Stimulated activated CD4-positive, alpha-beta T cell treated with anti-CD3 and anti-CD28 coated beads, Interleukin-1b, Interleukin-23, amount 100 ng/mL, for 4 hours (primary cell): ENCODE measurements around the gene IFT80.

Experiments used
- DNase-seq, 2 donors: peaks; one replicate each; pipeline ENCODE4 v3.0.0-alpha.2; 2020; ENCODE audit warnings: low read depth in 2 of 2

The IFT80 gene

GRCh38 chr3:160400702-160401150, 1.7 kb upstream of the IFT80 start:
- DNase-seq = peak in 1 of 2 donors; percentile 9

- peak; percentile 5 to 13 for DNase-seq
Observed at GRCh38 chr3:160400030-160400701, 1.1 kb upstream of the IFT80 start.

- DNase-seq = no peak
Observed at GRCh38 chr3:160398820-160399124, 253 bp downstream of the IFT80 start.

- DNase-seq = no peak
Observed at GRCh38 chr3:160395297-160395696, 3.7 kb downstream of the IFT80 start.

- no peak for DNase-seq
Observed at GRCh38 chr3:160394009-160394392, 5.0 kb downstream of the IFT80 start.

GRCh38 chr3:160393346-160394008, 5.5 kb downstream of the IFT80 start:
- DNase-seq = no peak

- no peak for DNase-seq
Observed at GRCh38 chr3:160392798-160393197, 6.2 kb downstream of the IFT80 start.

GRCh38 chr3:160390565-160391138, 8.4 kb downstream of the IFT80 start:
- DNase-seq = no peak

- DNase-seq = no peak
Observed at GRCh38 chr3:160384639-160385318, 14.2 kb downstream of the IFT80 start.

GRCh38 chr3:160381470-160381869, 17.6 kb downstream of the IFT80 start:
- no peak for DNase-seq

- no peak for DNase-seq
Observed at GRCh38 chr3:160379628-160380214, 19.3 kb downstream of the IFT80 start.

- DNase-seq = no peak
Observed at GRCh38 chr3:160378331-160379109, 20.5 kb downstream of the IFT80 start.

- no peak for DNase-seq
Observed at GRCh38 chr3:160376681-160377080, 22.3 kb downstream of the IFT80 start.

GRCh38 chr3:160374925-160375324, 24.1 kb downstream of the IFT80 start:
- DNase-seq = no peak

GRCh38 chr3:160374472-160374871, 24.6 kb downstream of the IFT80 start:
- no peak for DNase-seq

- DNase-seq = no peak
Observed at GRCh38 chr3:160373655-160374054, 25.4 kb downstream of the IFT80 start.

- DNase-seq = no peak
Observed at GRCh38 chr3:160372780-160373179, 26.2 kb downstream of the IFT80 start.

- DNase-seq = no peak
Observed at GRCh38 chr3:160370987-160371857, 27.8 kb downstream of the IFT80 start.

- no peak for DNase-seq
Observed at GRCh38 chr3:160369784-160370183, 29.2 kb downstream of the IFT80 start.

GRCh38 chr3:160368804-160369203, 30.2 kb downstream of the IFT80 start:
- DNase-seq = no peak
